B cell (primary cell): ENCODE data around the gene STPG4. TPM values are rescaled to one million over a fixed set of nuclear protein-coding genes. Genes with fewer than 3 reads are reported as not detected.
"Not testable (repeated sequence)": the region's sequence is repeated elsewhere in the genome, so short reads cannot be mapped to it uniquely, and the experiment has no call there.

Experiments
- ATAC-seq: fragments of 200-7000 bp; cut with Tn5 transposase; one replicate; pipeline ENCODE4 v1.10.0; 2021; ENCODE audit warnings: low read depth, mild to moderate bottlenecking, moderate number of reproducible peaks, moderate library complexity
- CTCF ChIA-PET: fragments of 350-600 bp; sonication (Branson Sonifier 250); formaldehyde crosslinking; loops from one replicate; lab custom pipeline; 2021; ENCODE audit warnings: antibody characterized with exemption, inconsistent platforms; lab: Charles Lee
- POLR2A ChIA-PET: fragments of 350-600 bp; sonication (Branson Sonifier 250); formaldehyde crosslinking; loops from one replicate; lab custom pipeline; 2021; ENCODE audit warnings: antibody characterized with exemption; lab: Charles Lee
- DNase-seq: peaks from one replicate; pipeline ENCODE4 v3.0.0; 2013
- H2AFZ ChIP-seq: 2 replicates; pipeline ENCODE4 v1.6.1; 2012; ENCODE audit warnings: mild to moderate bottlenecking, low read depth, low read length; ENCODE audit not compliant: insufficient read depth, poor library complexity, severe bottlenecking
- H3K27ac ChIP-seq, 2 donors: 1 replicate in 1 of 2; 2 replicates in 1 of 2; pipeline ENCODE4 v1.5.1; 2012 to 2013; ENCODE audit warnings: low read length in 2 of 2, mild to moderate bottlenecking in 2 of 2, moderate library complexity in 1 of 2
- H3K27me3 ChIP-seq, 4 experiments: fragments of 200-600 bp in 1 of 4; sonication (generic) in 1 of 4; replicated peaks in 1 of 4; 1 replicate in 2 of 4; 2 replicates in 2 of 4; pipeline versions ENCODE4 v1.6.1 to v1.7.0; 2013 to 2016; ENCODE audit warnings: low read length in 3 of 4, mild to moderate bottlenecking in 2 of 4, mixed read lengths in 1 of 4, moderate library complexity in 1 of 4; ENCODE audit not compliant: insufficient read depth in 4 of 4, control insufficient read depth in 3 of 4; ENCODE audit errors: control extremely low read depth in 1 of 4
- H3K36me3 ChIP-seq, 2 experiments: replicated peaks in 1 of 2; 1 replicate in 1 of 2; 2 replicates in 1 of 2; pipeline versions ENCODE4 v1.6.1 to v1.7.1; 2013; ENCODE audit warnings: low read length in 1 of 2; ENCODE audit not compliant: insufficient read depth in 2 of 2, control insufficient read depth in 1 of 2; ENCODE audit errors: control extremely low read depth in 1 of 2, extremely low read depth in 1 of 2
- H3K4me1 ChIP-seq, 2 donors: fragments of 200-600 bp in 1 of 2; sonication (generic) in 1 of 2; 1 replicate in 1 of 2; 2 replicates in 1 of 2; pipeline versions ENCODE4 v1.5.1 to v1.6.1; 2013 to 2017; ENCODE audit warnings: low read length in 2 of 2; ENCODE audit not compliant: control insufficient read depth in 2 of 2, insufficient read depth in 2 of 2
- H3K4me2 ChIP-seq: replicated peaks from 2 replicates; pipeline ENCODE3; 2012; ENCODE audit warnings: mild to moderate bottlenecking, low read depth, low read length; ENCODE audit not compliant: poor library complexity, severe bottlenecking
- H3K4me3 ChIP-seq, 5 experiments: fragments of 200-600 bp in 1 of 5; sonication (generic) in 1 of 5; 1 replicate in 3 of 5; 2 replicates in 2 of 5; pipeline versions ENCODE4 v1.5.1 to v1.7.0; 2011 to 2016; ENCODE audit warnings: low read length in 4 of 5, mild to moderate bottlenecking in 4 of 5, low read depth in 2 of 5, control low read depth in 1 of 5, moderate library complexity in 1 of 5; ENCODE audit not compliant: insufficient read depth in 1 of 5; ENCODE audit errors: control extremely low read depth in 1 of 5, extremely low read depth in 1 of 5
- H3K79me2 ChIP-seq: fragments of 200-600 bp; sonication (generic); one replicate; pipeline ENCODE4 v1.6.0; 2016; ENCODE audit warnings: low read length; ENCODE audit not compliant: control insufficient read depth, insufficient read depth
- H3K9ac ChIP-seq: fragments of 200-600 bp; sonication (generic); 2 replicates; pipeline ENCODE4 v1.6.1; 2017; ENCODE audit warnings: mild to moderate bottlenecking, low read length, moderate library complexity
- H3K9me3 ChIP-seq, 3 donors: one replicate each; pipeline versions ENCODE4 v1.6.1 to v1.7.1; 2013; ENCODE audit warnings: low read length in 2 of 3; ENCODE audit not compliant: control insufficient read depth in 2 of 3, insufficient read depth in 1 of 3; ENCODE audit errors: control extremely low read depth in 1 of 3
- H4K20me1 ChIP-seq: 2 replicates; pipeline ENCODE4 v1.6.0; 2012; ENCODE audit warnings: mild to moderate bottlenecking, low read length; ENCODE audit not compliant: insufficient read depth, control insufficient read depth, poor library complexity, severe bottlenecking
- H3K27ac Mint-ChIP-seq: one replicate; pipeline ENCODE4 v1.8.0; 2021; ENCODE audit warnings: mixed read lengths
- H3K27me3 Mint-ChIP-seq: one replicate; pipeline ENCODE4 v1.8.0; 2021; ENCODE audit warnings: mixed read lengths
- H3K4me1 Mint-ChIP-seq: one replicate; pipeline ENCODE4 v1.8.0; 2021; ENCODE audit warnings: mixed read lengths
- H3K4me3 Mint-ChIP-seq: one replicate; pipeline ENCODE4 v1.8.0; 2021; ENCODE audit warnings: mixed read lengths
- H3K9me3 Mint-ChIP-seq: one replicate; pipeline ENCODE4 v1.8.0; 2022; ENCODE audit warnings: mixed read lengths; ENCODE audit not compliant: insufficient read depth
- CTCF ChIP-seq: fragments of 200-600 bp; IDR thresholded peaks from one replicate; pipeline ENCODE4 v1.8.0; 2022; ENCODE audit warnings: antibody characterized with exemption, mild to moderate bottlenecking
- EZH2 ChIP-seq: IDR thresholded peaks from 2 replicates; pipeline ENCODE4 v1.6.1; 2012; ENCODE audit warnings: borderline replicate concordance, low read depth, mild to moderate bottlenecking, moderate library complexity, low read length; ENCODE audit not compliant: insufficient read depth, poor library complexity, severe bottlenecking
- WGBS: methylation state at CpG from one replicate; pipeline ENCODE4 v1.1.5; 2013; ENCODE audit warnings: missing lambda C conversion rate; ENCODE audit not compliant: insufficient coverage; 5-methylcytosine and 5-hydroxymethylcytosine counted together
- intact Hi-C: fragments of 100-400 bp; cut with micrococcal nuclease; formaldehyde crosslinking; loops from one replicate; pipeline ENCODE4 v1.10.0; 2022
- polyA plus RNA-seq: library from polyadenylated mRNA; depleted of rRNA; stranded (reverse); fragments of >200 nt; gene quantifications from 2 replicates; pipeline ENCODE4 v1.2.3, GENCODE V29; 2012
- total RNA-seq, 2 donors: library from RNA; stranded (reverse); fragments of 120-200 nt in 1 of 2; gene quantifications; 1 replicate in 1 of 2; 2 replicates in 1 of 2; pipeline versions ENCODE4 v1.2.3 to v1.2.4, GENCODE V29; 2013 to 2022

The STPG4 gene
- total and polyA plus RNA-seq, 2 donors (not counting 1 experiment from before 2014, with no cell fraction given): 0.31 to 0.79 TPM

GRCh38 chr2:47187069-47187468 is 32.0 kb upstream of the STPG4 start:
- Histone ChIP-seq H2AFZ (no peak overlapping the region), H4K20me1 (no peaks in the 10 kb centered on the region), H3K79me2 (no peaks in the 10 kb centered on the region), H3K27me3 (no peaks in the 10 kb centered on the region), H3K9me3 (no peaks in the 10 kb centered on the region), H3K4me3 (no peak overlapping the region), H3K36me3 (no peaks in the 10 kb centered on the region), H3K9ac (no peak overlapping the region), H3K4me1 (no peaks in the 10 kb centered on the region), H3K4me2 (no peak overlapping the region), H3K27ac (no peak overlapping the region)
- no peak for TF ChIP-seq EZH2
- TF ChIP-seq CTCF: no peak
- intact Hi-C loops: no loop called here
- Mint-ChIP-seq H3K9me3 (no peaks in the 10 kb centered on the region), H3K4me3 (no peak overlapping the region), H3K4me1 (no peaks in the 10 kb centered on the region), H3K27ac (no peak overlapping the region), H3K27me3 (peaks cover 21% of the 10 kb centered on the region)
- ATAC-seq (no peak), DNase-seq (no peak)
- ChIA-PET CTCF (no interaction called here), POLR2A (no interaction called here)
- WGBS: 97% methylated on average over 3 of the region's 4 CpGs

- Histone ChIP-seq H4K20me1 (no peaks in the 10 kb centered on the region), H3K4me1 (no peaks in the 10 kb centered on the region), H3K4me2 (no peak overlapping the region), H3K27me3 (no peaks in the 10 kb centered on the region), H3K9me3 (no peaks in the 10 kb centered on the region), H2AFZ (no peak overlapping the region), H3K36me3 (no peaks in the 10 kb centered on the region), H3K79me2 (no peaks in the 10 kb centered on the region), H3K9ac (no peak overlapping the region), H3K27ac (no peak overlapping the region), H3K4me3 (no peak overlapping the region)
- ChIA-PET POLR2A (no interaction called here), CTCF (no interaction called here)
- Mint-ChIP-seq H3K27ac (no peak overlapping the region), H3K9me3 (no peaks in the 10 kb centered on the region), H3K27me3 (peaks cover 21% of the 10 kb centered on the region), H3K4me3 (no peak overlapping the region), H3K4me1 (no peaks in the 10 kb centered on the region)
- intact Hi-C loops: no loop called here
- DNase-seq (no peak), ATAC-seq (no peak)
- no peak for TF ChIP-seq EZH2
- no peak for TF ChIP-seq CTCF
- no CpG with 5 or more reads among the region's 2 CpGs for WGBS
Observed at GRCh38 chr2:47186351-47186750, 31.2 kb upstream of the STPG4 start.

GRCh38 chr2:47185098-47185497 is 30.0 kb upstream of the STPG4 start:
- H3K27ac ChIP-seq, H3K27me3 ChIP-seq, H3K4me3 Mint-ChIP-seq, H3K4me3 ChIP-seq, H3K4me1 Mint-ChIP-seq, H3K4me2 ChIP-seq, DNase-seq, POLR2A ChIA-PET, CTCF ChIA-PET, H3K9me3 Mint-ChIP-seq, H3K9ac ChIP-seq, H2AFZ ChIP-seq, ATAC-seq, H3K36me3 ChIP-seq, H3K9me3 ChIP-seq, H3K4me1 ChIP-seq, H3K79me2 ChIP-seq, H3K27ac Mint-ChIP-seq, intact Hi-C loops, H4K20me1 ChIP-seq: not testable (repeated sequence)
- WGBS: 100% methylated on average over 1 of the region's 5 CpGs
- peaks cover 21% of the 10 kb centered on the region for H3K27me3 Mint-ChIP-seq
